Stomach (tissue), 4 donors: ENCODE measurements around the gene STAT5A.

Source experiments
- POLR2AphosphoS5 ChIP-seq, 3 donors: sonication (generic); formaldehyde crosslinking; IDR thresholded peaks; one replicate each; pipeline ENCODE4 v1.6.1; 2016; ENCODE audit warnings: antibody characterized with exemption in 3 of 3
- TF ChIP-seq, protein P1 (sequence below), 7 experiments: fragments of 450-650 bp in 4 of 7; fragments of 200-600 bp in 3 of 7; sonication (generic) in 3 of 7; IDR thresholded peaks; one replicate each; pipeline ENCODE4 v1.5.1; 2016 to 2019; ENCODE audit warnings: antibody characterized with exemption in 7 of 7, control low read depth in 2 of 7, mild to moderate bottlenecking in 1 of 7

DNA sequence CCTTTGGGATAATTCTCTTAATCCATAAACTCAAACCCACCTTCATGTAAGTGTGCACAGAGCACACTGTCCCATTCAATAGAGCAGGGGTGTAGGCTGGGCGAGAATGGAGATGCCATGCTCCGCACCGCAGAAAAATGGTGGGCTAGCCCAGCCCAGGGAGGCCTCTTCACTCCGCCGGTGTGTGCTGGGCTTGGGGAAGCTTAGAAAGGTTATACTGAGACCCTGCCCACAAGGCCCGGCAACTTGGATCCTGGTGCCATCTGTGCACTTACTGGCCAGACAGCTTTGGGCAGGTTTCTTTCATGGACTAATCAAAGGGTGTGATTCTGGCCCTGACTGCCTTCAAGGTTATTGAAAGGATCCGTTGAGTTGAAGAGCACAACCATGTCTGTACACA is 3.7 kb upstream of the STAT5A start:
- no peak for TF ChIP-seq POLR2AphosphoS5 (IDR thresholded peaks at IDR 0.05)
- TF ChIP-seq, protein P1, sequence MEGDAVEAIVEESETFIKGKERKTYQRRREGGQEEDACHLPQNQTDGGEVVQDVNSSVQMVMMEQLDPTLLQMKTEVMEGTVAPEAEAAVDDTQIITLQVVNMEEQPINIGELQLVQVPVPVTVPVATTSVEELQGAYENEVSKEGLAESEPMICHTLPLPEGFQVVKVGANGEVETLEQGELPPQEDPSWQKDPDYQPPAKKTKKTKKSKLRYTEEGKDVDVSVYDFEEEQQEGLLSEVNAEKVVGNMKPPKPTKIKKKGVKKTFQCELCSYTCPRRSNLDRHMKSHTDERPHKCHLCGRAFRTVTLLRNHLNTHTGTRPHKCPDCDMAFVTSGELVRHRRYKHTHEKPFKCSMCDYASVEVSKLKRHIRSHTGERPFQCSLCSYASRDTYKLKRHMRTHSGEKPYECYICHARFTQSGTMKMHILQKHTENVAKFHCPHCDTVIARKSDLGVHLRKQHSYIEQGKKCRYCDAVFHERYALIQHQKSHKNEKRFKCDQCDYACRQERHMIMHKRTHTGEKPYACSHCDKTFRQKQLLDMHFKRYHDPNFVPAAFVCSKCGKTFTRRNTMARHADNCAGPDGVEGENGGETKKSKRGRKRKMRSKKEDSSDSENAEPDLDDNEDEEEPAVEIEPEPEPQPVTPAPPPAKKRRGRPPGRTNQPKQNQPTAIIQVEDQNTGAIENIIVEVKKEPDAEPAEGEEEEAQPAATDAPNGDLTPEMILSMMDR (IDR thresholded peaks at IDR 0.05): no peak
